ENCODE results near the gene TMEM263. TPM values are rescaled to one million over a fixed set of nuclear protein-coding genes. Genes with fewer than 3 reads are reported as not detected.

Gene TMEM263
- total RNA-seq (ENCODE audit: unreplicated experiment) = 26.1 TPM
- long read RNA-seq, transcript TMEM263-201 (4 exons, 3,362 nt) = major isoform, 6 of 12 reads
- long read RNA-seq, partial matches to known transcripts = 1 of 12 reads
- long read RNA-seq, other reads (novel, unspliced or antisense) = 3 of 12 reads

DNA sequence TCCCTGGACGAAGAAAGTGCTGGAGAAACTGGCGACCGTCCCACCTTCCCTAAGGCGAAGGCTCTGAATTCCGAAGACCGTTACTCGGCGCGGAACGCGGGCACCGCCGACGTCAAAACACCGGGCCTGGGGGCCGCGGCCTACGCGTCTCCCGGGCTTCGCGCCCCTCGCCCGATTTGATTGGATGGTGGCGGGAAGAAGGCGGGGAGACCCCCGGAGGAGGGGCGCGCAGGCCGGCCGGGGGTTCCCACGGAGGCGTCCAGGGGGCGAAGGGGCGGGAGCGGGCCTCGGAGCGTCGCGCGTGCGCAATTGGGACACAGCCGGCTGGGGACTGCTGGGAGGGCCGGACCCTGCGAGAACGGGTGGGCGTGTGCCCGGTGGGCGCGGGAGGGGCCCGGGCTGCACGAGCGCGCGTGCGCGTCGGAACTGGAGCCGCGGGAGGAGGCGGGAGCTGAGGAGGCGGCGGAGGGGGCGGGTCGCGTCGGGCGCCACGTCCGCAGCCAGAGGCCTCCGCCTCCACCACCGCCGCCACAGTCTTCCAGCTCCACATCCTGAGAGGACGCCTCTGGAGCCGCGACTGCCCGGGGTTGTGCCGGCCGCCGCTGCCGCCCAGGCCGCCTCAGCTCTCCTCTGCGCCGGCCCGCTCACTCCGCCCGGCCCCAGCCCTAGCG lies at the start of gene TMEM263:
TSS of gene TMEM263 (plus strand) at position 531 of the 671 bp plus-strand sequence. CDS start 11,210 bp downstream, outside the sequence.
- no peaks in the 10 kb centered on the region for H3K9me3 Mint-ChIP-seq (ENCODE audit: unreplicated experiment)
- peak; percentile 99 for DNase-seq (ENCODE audit: low spot score)
- peak within 1 kb of the TSS; percentile 100 for H3K4me3 Mint-ChIP-seq (ENCODE audit: unreplicated experiment)
- peaks cover 13% of the 10 kb centered on the region for H3K4me1 Mint-ChIP-seq (ENCODE audit: unreplicated experiment)
- peak within 1 kb of the TSS; percentile 91 for H3K27ac Mint-ChIP-seq (ENCODE audit: unreplicated experiment)
- peaks cover 11% of the 10 kb centered on the region for H3K27me3 Mint-ChIP-seq (ENCODE audit: unreplicated experiment)
- no peak for TF ChIP-seq CTCF (IDR thresholded peaks at IDR 0.05; ENCODE audit: unreplicated experiment)
- no peaks in the 10 kb centered on the region for H3K36me3 Mint-ChIP-seq (ENCODE audit: low read depth, unreplicated experiment)

- Mint-ChIP-seq H3K4me1 (ENCODE audit: unreplicated experiment) (peaks cover 2% of the 10 kb centered on the region), H3K27ac (ENCODE audit: unreplicated experiment) (no peak overlapping the region), H3K9me3 (ENCODE audit: unreplicated experiment) (no peaks in the 10 kb centered on the region), H3K36me3 (ENCODE audit: low read depth, unreplicated experiment) (no peaks in the 10 kb centered on the region), H3K27me3 (ENCODE audit: unreplicated experiment) (no peaks in the 10 kb centered on the region), H3K4me3 (ENCODE audit: unreplicated experiment) (no peak overlapping the region)
- DNase-seq (ENCODE audit: low spot score) = no peak
- TF ChIP-seq CTCF (IDR thresholded peaks at IDR 0.05; ENCODE audit: unreplicated experiment) = no peak
Measured at GRCh38 chr12:106906715-106907114, 49.0 kb upstream of the TMEM263 start.

- H3K36me3 Mint-ChIP-seq (ENCODE audit: low read depth, unreplicated experiment) = no peaks in the 10 kb centered on the region
- H3K27me3 Mint-ChIP-seq (ENCODE audit: unreplicated experiment) = no peaks in the 10 kb centered on the region
- DNase-seq (ENCODE audit: low spot score) = no peak
- H3K4me3 Mint-ChIP-seq (ENCODE audit: unreplicated experiment) = no peak overlapping the region
- H3K9me3 Mint-ChIP-seq (ENCODE audit: unreplicated experiment) = no peaks in the 10 kb centered on the region
- no peak for TF ChIP-seq CTCF (IDR thresholded peaks at IDR 0.05; ENCODE audit: unreplicated experiment)
- H3K4me1 Mint-ChIP-seq (ENCODE audit: unreplicated experiment) = peaks cover 2% of the 10 kb centered on the region
- H3K27ac Mint-ChIP-seq (ENCODE audit: unreplicated experiment) = no peak overlapping the region
Measured at GRCh38 chr12:106907411-106907810, 48.3 kb upstream of the TMEM263 start.

DNA sequence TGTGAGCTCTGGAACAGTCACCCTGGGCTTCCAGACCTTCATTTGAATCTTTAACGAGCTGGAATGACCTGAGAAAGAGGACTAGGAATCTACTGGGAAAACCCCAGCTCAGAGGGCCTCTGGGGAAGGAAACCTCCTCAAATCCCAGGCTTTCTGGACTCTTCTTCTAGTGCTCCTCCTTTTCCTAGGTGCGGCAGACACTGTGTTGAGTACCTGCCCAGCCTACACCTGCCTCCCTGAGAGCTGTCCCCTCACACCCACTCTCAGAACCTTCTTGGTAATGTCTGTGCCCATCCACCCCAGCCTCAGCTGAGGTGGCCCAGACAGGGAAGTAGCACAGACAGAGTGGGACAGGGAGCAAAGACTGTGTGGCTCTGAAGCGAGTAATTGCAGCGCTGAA lies 47.9 kb upstream of the TMEM263 start:
- no peaks in the 10 kb centered on the region for H3K36me3 Mint-ChIP-seq (ENCODE audit: low read depth, unreplicated experiment)
- DNase-seq (ENCODE audit: low spot score) = no peak
- no peaks in the 10 kb centered on the region for H3K9me3 Mint-ChIP-seq (ENCODE audit: unreplicated experiment)
- no peak for TF ChIP-seq CTCF (IDR thresholded peaks at IDR 0.05; ENCODE audit: unreplicated experiment)
- no peak overlapping the region for H3K27ac Mint-ChIP-seq (ENCODE audit: unreplicated experiment)
- no peak overlapping the region for H3K4me3 Mint-ChIP-seq (ENCODE audit: unreplicated experiment)
- H3K27me3 Mint-ChIP-seq (ENCODE audit: unreplicated experiment) = no peaks in the 10 kb centered on the region
- H3K4me1 Mint-ChIP-seq (ENCODE audit: unreplicated experiment) = peaks cover 2% of the 10 kb centered on the region

DNA sequence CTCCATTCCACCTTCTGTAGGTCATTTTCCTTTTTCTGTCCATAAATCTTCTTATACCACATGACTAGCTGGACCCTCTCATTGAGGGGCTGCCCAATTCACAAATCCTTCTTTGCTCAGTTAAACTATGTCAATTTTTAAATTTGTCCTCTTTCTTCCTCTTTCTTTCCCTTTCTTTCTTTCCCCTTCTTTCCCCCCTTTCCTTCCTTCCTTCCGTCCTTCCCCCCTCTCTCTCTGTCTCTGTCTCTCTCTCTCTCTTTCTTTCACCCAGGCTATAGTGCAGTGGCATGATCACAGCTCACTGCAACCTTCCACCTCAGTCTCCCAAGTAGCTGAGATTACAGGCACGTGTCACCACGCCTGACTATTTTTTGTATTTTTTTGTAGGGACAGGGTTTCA lies 47.1 kb upstream of the TMEM263 start:
- no peaks in the 10 kb centered on the region for H3K36me3 Mint-ChIP-seq (ENCODE audit: low read depth, unreplicated experiment)
- DNase-seq (ENCODE audit: low spot score) = no peak
- no peaks in the 10 kb centered on the region for H3K9me3 Mint-ChIP-seq (ENCODE audit: unreplicated experiment)
- peaks cover 2% of the 10 kb centered on the region for H3K4me1 Mint-ChIP-seq (ENCODE audit: unreplicated experiment)
- peaks cover 4% of the 10 kb centered on the region for H3K27me3 Mint-ChIP-seq (ENCODE audit: unreplicated experiment)
- TF ChIP-seq CTCF (IDR thresholded peaks at IDR 0.05; ENCODE audit: unreplicated experiment) = no peak
- H3K4me3 Mint-ChIP-seq (ENCODE audit: unreplicated experiment) = no peak overlapping the region
- no peak overlapping the region for H3K27ac Mint-ChIP-seq (ENCODE audit: unreplicated experiment)

All from endothelial cell (in vitro differentiated cells).